T-helper 2 cell treated with Interferon-gamma antibody and Interleukin-4, amounts not matched to agents 100 ng/mL and 5 ng/mL, for 36 hours (primary cell): ENCODE measurements around the gene EIF2AK3. TPM values are rescaled to one million over a fixed set of nuclear protein-coding genes. Genes with fewer than 3 reads are reported as not detected.
"Not testable (repeated sequence)": the region's sequence is repeated elsewhere in the genome, so short reads cannot be mapped to it uniquely, and the experiment has no call there.

Source experiments
- intact Hi-C: fragments of 100-400 bp; cut with micrococcal nuclease; formaldehyde crosslinking; loops from one replicate; pipeline ENCODE4 v1.15.1; 2023
- total RNA-seq: library from RNA; stranded (reverse); gene quantifications from 2 replicates; pipeline ENCODE4 v1.2.3, GENCODE V29; 2022

EIF2AK3 gene
- total RNA-seq, 1 donor from 2014 or later = 23.6 TPM

DNA sequence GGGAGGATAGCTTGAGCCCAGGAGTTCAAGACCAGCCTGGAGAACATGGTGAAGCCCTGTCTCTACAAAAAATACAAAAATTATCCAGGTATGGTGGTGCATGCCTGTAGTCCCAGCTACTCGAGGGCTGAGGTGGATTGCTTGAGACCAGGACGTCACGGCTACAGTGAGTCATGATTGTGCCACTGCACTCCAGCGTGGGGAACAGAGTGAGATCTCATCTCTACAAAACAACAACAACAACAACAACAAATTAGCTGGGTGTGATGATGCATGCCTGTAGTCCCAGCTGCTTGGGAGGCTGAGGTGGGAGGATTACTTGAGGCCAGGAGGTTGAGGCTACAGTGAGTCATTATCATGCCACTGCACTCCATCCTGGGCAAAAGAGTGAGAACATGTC lies 81.0 kb downstream of the EIF2AK3 start:
- intact Hi-C loops = not testable (repeated sequence)

GRCh38 chr2:88545118-88545517 lies 82.1 kb downstream of the EIF2AK3 start:
- intact Hi-C loops = no loop called here

DNA sequence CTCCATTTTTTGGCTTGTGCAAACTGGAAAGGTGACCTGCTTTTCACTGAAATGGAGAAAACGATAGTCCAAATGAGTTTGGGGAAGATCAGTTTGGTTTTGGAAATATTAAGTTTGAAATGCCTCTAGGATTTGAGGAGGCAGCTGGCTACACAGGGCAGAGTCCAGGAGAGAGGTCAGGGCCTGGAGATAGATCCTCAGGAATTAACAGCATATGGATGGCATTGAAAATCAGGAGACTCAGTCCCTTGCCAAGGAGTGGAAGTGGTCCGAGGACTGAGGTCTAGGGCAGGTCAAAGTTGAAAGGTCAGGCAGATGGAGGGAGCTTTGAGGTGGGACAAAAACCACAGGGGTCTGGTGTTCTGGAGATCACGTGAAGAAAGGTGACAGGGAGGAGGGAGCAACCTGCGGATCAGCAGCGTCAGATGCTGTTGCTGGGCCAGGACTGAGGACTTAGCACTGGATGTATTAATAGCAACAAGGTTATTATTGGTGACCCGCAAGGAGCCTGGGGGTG lies 83.7 kb downstream of the EIF2AK3 start:
- intact Hi-C loops = no loop called here

GRCh38 chr2:88542668-88543067 lies 84.6 kb downstream of the EIF2AK3 start:
- intact Hi-C loops = no loop called here

DNA sequence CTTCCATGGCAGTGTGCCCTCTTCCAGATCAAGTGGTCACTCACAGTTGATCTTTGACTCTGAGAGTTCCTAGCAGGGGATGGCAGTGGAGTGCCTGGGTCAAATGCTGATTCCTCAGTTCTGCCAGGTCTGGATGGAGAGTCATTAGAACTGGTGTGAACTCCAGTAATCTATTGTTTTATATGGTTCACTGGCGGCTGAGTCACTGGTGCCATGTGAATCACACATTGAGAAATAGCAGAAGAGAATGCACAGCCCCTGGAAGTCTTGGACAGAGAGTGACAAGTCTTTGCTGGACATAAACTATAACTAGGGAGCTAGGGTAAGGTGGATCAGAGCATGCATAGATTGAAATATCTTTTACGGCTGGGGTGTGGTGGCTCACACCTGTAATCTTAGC lies 86.9 kb downstream of the EIF2AK3 start:
- intact Hi-C loops = no loop called here

DNA sequence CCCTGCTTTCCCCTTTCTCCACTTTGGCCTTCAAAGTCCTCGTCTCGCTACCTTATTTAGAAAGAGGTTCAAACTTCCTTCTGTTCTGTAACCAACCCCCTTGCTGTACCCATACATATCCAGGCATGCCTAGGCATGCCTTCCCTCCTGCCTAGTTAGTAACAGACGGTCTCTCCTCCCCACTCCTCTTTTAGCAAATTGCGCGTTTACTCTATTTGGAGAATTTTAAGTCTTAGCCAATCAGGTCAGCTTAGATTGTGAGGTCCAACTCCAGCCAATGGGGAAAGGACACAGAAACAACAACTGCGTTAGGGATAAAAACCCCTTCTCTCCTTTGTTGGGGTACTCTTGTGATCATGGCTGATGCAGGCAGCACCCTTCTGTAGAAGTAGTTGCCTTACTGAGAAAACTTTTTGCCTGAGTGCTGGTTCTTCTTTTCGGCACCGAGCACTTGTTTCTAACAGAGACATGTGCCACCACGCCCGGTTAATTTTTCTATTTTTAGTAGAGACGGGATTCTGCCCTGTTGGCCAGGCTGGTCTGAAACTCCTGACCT lies 88.8 kb downstream of the EIF2AK3 start:
- intact Hi-C loops = no loop called here

DNA sequence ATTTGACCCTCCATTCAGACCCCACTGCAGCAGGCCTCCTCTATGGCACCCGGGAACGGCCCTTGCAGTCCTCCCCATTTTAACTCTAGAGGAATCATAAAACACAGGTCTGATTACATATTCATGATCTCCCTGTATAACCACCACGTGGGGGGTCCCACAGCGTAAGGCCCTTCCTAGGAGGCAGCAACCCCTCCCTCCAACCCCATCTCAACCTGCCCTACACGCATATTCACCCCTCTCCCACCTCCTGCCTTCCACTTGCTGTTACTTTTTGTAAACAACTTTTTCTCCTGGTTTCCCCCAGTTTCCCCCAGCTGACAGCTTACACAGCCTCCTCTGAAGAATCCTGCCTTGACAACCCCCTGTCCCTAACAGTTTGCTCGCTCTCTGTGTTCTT lies 89.6 kb downstream of the EIF2AK3 start:
- intact Hi-C loops = no loop called here

DNA sequence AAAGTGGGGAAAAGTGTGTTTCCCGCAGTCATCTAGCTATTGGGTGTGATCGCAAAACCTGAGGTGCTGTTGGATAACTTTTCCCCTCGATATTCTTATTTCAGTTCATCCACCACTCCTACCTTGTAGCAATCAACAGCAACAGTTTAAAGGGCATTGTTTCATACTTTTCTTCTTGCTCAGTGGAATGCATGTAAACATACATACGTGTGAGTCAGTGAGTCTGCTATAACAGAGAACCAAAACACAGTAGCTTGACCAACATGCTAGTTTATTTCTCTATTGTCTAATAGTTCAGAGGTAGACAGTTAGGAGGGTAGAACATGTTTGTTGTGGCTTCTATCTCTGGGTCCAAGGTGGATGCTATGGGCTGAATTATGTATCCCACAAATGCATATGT lies 97.2 kb downstream of the EIF2AK3 start:
- intact Hi-C loops = no loop called here

GRCh38 chr2:88521445-88522073 lies 105.7 kb downstream of the EIF2AK3 start:
- intact Hi-C loops = no loop called here

GRCh38 chr2:88517759-88518201 lies 109.5 kb downstream of the EIF2AK3 start:
- intact Hi-C loops = no loop called here

Other genes with a start within 250 kb of the EIF2AK3 start
- gene FOXI3, start 174.8 kb downstream of the EIF2AK3 start, total RNA-seq = not detected in 2 replicates
- gene RPIA, start 64.2 kb upstream of the EIF2AK3 start, total RNA-seq = 43.9 and 45.4 TPM in 2 replicates